ENCODE data around the gene HOXC9.

GRCh38 chr12:54038284-54038870 is 38.4 kb downstream of the HOXC9 start:
- TF ChIP-seq CTCF (conservative IDR thresholded peaks at IDR 0.05 in 1 of 2, IDR thresholded peaks at IDR 0.05 in 1 of 2; ENCODE audit: extremely low read depth in 1 of 2, insufficient read depth in 1 of 2, low read depth in 1 of 2, low read length in 2 of 2) (no peak), EZH2 (IDR thresholded peaks at IDR 0.05; ENCODE audit: borderline replicate concordance, low read length) (no peak)

All from mammary epithelial cell (primary cell).